ENCODE results near the gene PTMA. TPM values are rescaled to one million over a fixed set of nuclear protein-coding genes. Genes with fewer than 3 reads are reported as not detected.

PTMA gene
- total RNA-seq, 1 donor from 2014 or later = 729 TPM

GRCh38 chr2:231679908-231680284 is 28.4 kb upstream of the PTMA start:
- Histone ChIP-seq H3K27me3 (ENCODE audit: low read depth) (no peaks in the 10 kb centered on the region), H3K9me3 (no peaks in the 10 kb centered on the region), H3K27ac (no peak overlapping the region), H3K4me1 (peaks cover 22% of the 10 kb centered on the region), H3K36me3 (no peaks in the 10 kb centered on the region), H3K4me3 (no peak overlapping the region)
- ATAC-seq (no peak), DNase-seq (no peak)
- intact Hi-C loops (cut with DNase I) = no loop called here
- TF ChIP-seq CTCF (IDR thresholded peaks at IDR 0.05) = no peak

GRCh38 chr2:231680285-231680991 is 27.9 kb upstream of the PTMA start:
- Histone ChIP-seq H3K27me3 (ENCODE audit: low read depth) (no peaks in the 10 kb centered on the region), H3K36me3 (no peaks in the 10 kb centered on the region), H3K4me1 (peaks cover 19% of the 10 kb centered on the region), H3K9me3 (no peaks in the 10 kb centered on the region), H3K4me3 (peak overlapping the region; percentile 63), H3K27ac (peak overlapping the region; percentile 95)
- ATAC-seq = peak; percentile 66 to 69
- no peak for TF ChIP-seq CTCF (IDR thresholded peaks at IDR 0.05)
- no peak for DNase-seq
- intact Hi-C loops (cut with DNase I) = no loop called here

GRCh38 chr2:231680992-231681852 is 27.1 kb upstream of the PTMA start:
- peak; percentile 91 for DNase-seq
- intact Hi-C loops (cut with DNase I) = no loop called here
- no peak for TF ChIP-seq CTCF (IDR thresholded peaks at IDR 0.05)
- Histone ChIP-seq H3K4me1 (peaks cover 19% of the 10 kb centered on the region), H3K9me3 (no peaks in the 10 kb centered on the region), H3K36me3 (no peaks in the 10 kb centered on the region), H3K27me3 (ENCODE audit: low read depth) (no peaks in the 10 kb centered on the region), H3K4me3 (peak overlapping the region; percentile 63), H3K27ac (peak overlapping the region; percentile 95)
- peak; percentile 94 for ATAC-seq

- Histone ChIP-seq H3K36me3 (no peaks in the 10 kb centered on the region), H3K27ac (no peak overlapping the region), H3K4me3 (no peak overlapping the region), H3K27me3 (ENCODE audit: low read depth) (no peaks in the 10 kb centered on the region), H3K9me3 (no peaks in the 10 kb centered on the region), H3K4me1 (peaks cover 13% of the 10 kb centered on the region)
- no peak for TF ChIP-seq CTCF (IDR thresholded peaks at IDR 0.05)
- ATAC-seq = no peak
- no peak for DNase-seq
- intact Hi-C loops (cut with DNase I) = no loop called here
These were observed 25.6 kb upstream of the PTMA start for GRCh38 chr2:231682603-231683291.

All from lower lobe of right lung (tissue), 2 donors.